GM15510 (cell line): ENCODE data around the gene SEC61G.

Source experiments
- POLR2A ChIP-seq: IDR thresholded peaks from 3 replicates; pipeline ENCODE4 v1.6.1; 2011; ENCODE audit warnings: borderline replicate concordance; ENCODE audit not compliant: insufficient read length; ENCODE audit errors: extremely low read depth

SEC61G gene

DNA sequence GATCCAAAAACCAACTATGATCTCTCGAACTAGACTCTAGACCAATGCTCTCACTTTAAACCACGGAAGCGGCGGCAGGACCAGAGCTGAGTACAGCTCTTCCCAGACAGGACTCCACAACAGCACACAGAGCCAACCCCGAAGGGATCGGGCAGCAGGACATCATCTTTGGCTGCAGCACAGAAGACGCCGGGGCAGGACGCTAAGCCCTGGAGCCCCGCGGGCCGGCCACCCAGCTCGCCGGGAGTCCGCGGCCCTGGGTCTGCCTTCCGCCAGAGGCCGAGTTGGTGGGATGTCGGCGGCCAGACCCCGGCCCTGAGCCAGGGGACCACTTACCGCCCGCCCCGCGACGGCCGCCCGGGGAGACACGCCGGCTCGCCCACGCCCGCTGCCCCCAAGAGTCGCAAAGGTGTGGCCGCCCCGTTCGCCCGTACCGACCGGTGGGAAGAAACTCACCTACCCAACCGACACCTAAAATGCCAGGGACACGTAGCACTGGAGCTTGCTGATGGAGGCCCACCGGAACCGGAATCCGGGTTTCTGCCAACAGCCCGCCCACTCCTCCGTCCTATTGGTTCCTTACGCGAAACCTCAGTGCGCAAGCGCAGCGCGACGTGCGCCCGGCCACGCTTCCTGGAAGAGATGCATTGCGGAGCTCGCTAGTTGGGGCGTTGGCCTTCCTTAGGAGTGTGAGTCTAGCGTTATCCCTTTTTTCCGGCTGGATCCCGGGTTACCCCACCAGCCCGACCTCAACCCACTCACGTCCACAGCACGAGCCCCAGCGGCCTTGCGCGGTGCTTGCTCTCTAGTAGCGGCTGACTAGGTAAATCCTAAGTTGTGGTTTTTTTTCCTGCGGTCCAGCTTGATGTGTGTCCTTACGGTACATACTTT, at the start of gene SEC61G:
TSS of gene SEC61G (minus strand) at position 510 of the 891 bp plus-strand sequence. CDS start 1,623 bp downstream, outside the sequence.
- TF ChIP-seq POLR2A, result peak; percentile 96

DNA sequence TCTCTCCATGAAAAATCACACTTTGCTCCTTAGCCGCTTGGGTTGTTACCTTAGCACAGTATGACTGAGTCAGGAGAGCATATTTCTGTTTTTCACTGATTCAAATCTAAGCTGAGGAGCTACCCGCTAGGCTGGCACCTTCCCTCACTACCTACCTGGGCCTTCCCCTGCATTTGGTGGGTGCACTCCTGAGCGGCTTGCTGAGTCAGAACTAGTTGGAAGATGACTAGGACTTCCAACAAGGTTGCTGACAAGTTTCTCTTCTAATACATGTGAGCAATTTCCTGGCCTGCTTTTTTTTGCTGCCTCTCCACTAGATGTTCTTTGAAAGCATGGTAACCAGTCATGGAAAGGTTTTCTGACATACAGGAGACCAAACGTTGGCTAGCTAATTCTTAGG, 43.8 kb upstream of the SEC61G start:
- TF ChIP-seq POLR2A, result no peak

DNA sequence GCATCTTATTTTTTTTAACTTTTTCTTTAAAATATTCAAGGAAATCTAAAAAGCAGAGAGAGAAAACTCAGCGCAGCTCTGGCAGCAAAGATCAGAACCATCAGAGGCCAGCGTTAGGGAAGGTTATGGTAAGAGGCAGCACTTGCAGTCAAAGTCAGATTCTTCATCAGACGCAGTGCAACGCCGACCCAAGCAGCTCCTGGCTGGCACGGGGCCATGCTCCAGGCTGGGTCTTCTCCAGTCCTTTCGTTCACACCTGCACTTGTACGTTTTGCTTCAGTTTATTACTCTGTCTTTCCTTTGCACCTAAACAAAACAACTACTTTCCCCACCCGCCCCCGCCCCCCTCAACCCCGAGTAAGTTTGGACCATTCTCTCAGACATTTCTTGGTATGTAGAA, 43.1 kb upstream of the SEC61G start:
- no peak for TF ChIP-seq POLR2A

DNA sequence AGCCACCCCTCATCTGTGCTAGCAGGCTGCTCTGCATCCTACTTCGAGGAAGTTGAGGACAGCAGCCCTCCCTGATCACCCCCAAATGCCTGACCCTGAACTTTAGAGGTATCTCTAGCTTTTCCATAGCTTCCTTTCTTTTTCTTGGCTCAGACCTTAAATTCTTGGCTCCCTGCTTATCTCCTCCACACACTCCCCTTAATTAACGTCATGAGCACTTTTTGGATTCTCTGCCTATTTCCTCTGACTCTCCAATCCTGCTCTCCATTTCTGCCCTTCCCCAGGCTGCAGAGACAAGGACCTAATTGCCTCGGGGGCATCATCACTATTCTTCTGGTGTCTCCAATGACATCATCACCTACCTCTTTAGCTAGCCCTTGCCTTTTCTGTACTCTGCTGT, 40.8 kb upstream of the SEC61G start:
- no peak for TF ChIP-seq POLR2A

DNA sequence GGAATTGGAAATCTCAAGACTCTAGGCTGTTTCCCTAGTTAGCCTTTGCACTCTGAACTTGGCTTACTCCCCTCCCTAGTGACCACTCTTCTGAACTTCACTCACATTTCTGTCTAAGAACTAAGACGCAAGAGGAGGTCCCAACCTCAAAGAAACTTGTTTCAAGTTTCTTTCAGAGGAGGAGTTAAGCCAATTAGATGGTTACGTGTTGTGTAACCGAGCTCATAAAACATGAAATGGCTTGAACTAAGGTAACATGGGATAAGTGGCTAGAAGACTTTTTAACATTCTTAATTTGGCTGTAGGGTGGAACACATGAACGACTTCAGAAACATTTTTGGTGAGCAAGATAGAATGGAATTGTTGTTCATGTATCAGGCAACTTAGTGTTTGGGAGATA, 39.5 kb upstream of the SEC61G start:
- TF ChIP-seq POLR2A, result no peak

DNA sequence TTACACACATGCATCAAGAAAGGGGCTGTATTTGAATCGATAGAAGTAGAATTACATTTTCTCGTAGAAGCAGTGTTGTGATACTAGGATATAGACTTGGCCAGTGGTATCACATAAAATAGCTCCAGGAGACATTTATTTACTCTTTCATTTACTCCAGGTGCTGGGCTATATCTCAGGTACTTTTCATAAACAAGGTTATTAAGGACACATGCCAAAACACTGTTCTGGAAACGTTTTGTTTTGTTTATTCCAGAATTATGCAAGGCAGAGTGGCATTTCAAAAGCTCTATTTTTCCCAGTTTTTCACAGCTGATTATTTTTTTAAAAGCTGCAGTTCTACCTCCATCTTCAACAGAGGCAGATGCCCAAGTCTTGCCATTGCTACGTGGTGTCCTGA, 37.8 kb upstream of the SEC61G start:
- no peak for TF ChIP-seq POLR2A

DNA sequence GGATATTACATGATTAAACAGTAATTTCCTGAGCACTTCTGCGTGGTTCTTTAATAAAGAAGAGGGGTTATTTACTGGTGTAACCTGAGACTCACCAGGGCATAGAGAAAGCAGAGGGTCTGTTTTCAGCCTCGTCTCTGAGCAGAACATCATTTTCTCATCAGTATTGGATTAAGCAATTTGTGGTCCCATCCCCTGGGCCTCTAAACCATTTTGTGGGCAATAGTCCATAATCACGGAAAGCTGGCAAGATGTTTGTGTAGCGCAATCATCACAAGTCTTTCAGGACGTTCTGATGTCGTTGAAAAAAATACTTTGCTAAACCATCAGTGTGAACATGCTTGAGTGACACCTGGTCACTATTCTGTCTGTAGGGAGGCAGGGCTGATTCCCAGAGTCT, 37.1 kb upstream of the SEC61G start:
- no peak for TF ChIP-seq POLR2A

DNA sequence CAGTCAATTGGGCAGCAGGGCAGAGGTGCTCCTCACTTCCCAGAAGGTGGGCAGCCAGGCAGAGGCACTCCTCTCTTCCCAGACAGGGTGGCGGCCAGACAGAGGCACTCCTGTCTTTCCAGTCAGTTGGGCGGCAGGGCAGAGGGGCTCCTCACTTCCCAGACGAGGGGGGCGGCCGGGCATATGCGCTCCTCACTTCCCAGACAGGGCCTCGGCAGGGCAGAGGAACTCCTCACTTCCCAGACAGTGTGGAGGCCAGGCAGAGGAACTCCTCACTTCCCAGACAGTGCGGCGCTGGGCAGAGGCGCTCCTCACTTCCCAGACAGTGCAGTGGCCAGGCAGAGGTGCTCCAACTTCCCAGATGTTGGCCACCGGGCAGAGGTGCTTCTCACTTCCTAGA, 33.4 kb upstream of the SEC61G start:
- no peak for TF ChIP-seq POLR2A

DNA sequence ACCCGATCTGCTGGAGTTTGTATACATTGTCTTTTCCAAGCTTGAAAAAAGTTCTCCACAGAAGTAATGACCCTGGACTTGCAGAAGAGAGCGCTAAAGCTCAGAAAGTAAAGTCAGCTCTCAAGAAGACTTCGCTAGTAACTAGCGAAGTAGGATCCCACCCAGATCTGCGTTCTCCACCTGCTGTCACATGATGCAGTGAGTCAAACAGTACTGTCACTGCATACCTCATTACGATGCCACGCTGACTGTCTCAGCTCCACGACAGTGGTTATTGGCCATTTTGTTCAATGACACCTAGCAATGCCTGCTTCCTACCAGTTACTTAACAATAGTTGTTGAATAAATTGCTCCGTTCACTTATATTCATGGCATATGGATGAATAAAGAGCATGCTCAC, 29.7 kb upstream of the SEC61G start:
- TF ChIP-seq POLR2A, result no peak

DNA sequence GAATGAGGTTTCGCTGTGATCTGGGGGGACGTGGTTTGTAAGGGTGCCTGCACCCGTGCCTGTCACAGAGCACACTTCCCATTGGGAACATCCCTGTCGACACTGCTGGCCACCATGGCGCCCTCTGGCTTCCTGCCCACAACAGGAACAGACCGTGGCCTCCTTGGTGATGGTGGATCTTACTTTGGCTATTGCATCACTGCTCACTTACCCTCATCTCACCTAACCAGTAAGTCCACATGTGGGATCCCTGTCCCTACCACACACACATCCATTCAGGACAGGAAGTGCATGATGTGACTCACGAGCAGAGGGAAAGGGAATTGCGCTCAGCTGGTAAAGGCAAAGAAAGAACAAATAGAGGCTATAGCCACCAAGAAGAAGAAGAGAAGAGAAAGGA, 26.2 kb upstream of the SEC61G start:
- TF ChIP-seq POLR2A, result no peak

DNA sequence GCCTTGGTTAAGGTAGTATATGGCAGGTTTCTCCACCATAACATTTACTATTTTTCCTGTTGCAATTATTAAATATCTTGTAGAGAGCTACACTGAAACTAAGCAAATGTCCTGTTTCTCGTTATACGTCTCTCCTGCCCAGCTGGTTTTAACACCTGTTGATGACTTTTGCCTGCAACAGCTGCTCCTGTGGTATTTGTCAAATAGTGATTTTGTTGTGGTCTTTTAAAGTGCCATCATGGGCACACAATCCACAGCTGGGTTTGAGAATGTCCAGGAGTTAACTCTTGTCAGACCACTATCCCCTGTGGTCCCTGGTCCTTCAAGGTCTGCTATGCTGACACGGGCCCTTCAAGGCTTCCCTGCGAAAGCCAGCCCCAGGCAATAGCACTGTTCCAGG, 24.9 kb upstream of the SEC61G start:
- TF ChIP-seq POLR2A, result no peak

DNA sequence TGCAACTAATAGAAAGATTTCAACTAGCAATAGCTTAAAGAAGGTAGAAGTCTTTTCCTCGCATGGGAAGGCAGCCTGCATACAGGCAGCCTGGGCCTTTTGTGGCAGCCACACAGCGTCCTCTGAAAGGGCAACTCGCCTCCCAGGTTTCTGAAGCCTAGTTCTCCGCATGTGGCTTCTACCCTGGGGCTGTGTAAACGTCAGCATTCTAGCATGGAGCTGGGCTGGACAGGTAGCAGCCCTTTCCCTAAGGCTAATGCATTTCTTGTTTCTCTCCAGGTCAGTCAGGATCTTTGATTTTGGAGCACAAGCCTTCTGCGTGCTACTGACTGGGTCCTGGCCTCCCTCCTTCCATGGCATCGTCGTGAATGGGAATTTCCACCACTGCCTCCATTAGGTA, 23.8 kb upstream of the SEC61G start:
- no peak for TF ChIP-seq POLR2A

DNA sequence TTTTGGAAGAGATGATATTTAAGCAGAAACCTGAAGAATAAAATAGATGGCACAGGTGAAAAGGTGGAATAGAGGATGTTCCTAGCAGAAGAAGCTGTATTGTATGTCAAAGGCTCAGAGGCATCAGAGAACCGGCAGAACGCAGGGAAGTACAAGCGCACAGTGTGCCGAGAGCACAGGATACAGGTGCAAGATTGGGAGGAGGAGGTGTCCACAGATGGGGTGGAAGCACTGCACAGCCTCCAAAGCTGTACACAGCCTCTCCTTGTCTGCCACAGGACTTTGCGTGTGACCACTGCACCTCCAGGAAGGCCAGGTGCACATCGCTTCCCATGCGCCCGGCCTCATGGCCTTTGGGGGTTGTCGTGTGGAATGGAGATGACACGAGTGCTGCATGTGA, 23.3 kb upstream of the SEC61G start:
- no peak for TF ChIP-seq POLR2A

DNA sequence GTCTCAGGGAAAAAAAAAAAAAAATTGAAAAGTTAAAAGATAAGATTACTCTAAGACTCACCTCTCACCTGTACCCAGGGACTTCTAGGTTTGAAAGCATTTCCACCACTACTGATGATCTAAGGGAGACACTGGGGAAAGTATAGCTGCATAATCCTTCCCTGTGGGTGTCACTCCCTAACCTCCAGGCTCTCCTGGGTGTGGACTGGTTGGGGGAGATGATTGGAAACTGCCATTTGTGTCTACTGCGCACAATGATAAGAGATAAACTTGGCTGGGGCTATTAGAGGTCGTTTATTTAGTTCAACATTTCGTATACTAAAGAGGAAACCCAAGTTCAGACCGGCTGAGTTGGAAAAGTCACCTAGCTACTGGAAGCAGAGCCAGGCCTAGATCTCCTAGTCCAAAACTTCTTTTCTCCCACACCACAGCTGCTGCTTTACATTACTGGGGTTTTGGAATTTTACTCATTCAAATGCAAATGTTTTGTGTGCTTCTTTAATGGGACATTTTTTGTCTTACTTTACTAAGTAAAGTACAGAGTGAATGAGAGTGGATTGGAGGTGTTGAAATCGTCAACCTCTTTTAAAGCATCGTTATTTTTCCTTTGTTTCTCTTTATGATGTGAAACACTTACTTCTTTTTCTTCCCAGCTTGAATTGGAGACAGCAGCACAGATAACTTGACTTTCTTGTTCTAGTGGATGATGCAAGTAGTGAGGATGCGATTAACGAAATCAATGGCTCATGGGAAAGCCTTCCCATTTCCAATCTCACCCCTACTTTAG, 22.3 kb upstream of the SEC61G start:
- no peak for TF ChIP-seq POLR2A

DNA sequence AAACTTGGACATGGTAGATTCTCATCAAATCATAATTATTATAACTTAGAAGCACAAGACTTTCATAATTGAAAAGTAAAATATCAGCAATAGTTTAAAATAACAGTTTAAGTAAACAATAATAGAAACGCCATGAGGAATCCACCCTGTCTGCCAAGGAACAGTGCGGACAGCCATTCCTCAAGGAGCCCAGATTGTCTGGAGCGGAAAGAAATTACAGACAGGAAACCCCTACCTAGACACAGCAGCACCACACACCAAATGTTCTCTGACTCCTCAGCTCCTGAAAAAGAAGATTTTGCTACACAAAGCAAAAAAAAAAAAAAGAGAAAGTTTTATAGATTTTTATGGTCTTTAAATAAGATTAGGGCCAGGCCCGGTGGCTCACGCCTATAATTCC, 21.5 kb upstream of the SEC61G start:
- no peak for TF ChIP-seq POLR2A
